Activated CD8-positive, alpha-beta memory T cell treated with anti-CD3 and anti-CD28 coated beads, Interleukin-2, amount 50 U/mL, for 1 hour (primary cell): Measurements from ENCODE around the gene CBFA2T3.

ENCODE experiments used
- DNase-seq: peaks from one replicate; pipeline ENCODE4 v3.0.0-alpha.2; 2020; ENCODE audit errors: extremely low read depth

CBFA2T3 gene

DNA sequence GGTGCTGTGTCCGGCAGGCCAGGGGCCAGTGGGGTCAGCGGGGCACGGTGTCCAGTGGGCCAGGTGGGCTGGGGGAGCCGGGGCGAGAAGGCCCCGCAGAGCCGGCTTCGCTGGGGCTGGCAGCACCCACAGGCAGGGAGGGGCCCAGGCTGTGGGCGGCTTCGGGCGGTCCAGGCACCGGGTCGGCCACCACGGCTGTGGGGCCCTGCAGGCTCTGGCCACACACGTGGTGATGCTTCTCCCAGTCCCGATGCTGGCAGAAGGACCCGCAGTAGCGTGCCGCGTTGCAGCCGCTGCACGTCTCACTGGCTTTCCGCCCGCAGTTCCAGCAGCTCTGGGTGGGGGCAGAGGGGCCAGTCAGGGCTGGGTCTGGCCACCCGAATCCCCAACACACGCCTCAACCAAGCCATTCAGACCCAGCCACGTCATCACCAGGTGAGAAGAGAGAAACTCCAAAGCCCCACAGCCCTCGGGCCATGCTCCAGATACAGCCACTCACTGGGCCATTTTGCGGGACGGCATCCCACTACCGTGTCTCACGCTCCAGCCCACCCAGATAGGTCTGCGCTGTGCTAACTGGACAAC is 100.0 kb downstream of the CBFA2T3 start:
- DNase-seq, result no peak

GRCh38 chr16:88875703-88876234 is 101.2 kb downstream of the CBFA2T3 start:
- no peak for DNase-seq

DNA sequence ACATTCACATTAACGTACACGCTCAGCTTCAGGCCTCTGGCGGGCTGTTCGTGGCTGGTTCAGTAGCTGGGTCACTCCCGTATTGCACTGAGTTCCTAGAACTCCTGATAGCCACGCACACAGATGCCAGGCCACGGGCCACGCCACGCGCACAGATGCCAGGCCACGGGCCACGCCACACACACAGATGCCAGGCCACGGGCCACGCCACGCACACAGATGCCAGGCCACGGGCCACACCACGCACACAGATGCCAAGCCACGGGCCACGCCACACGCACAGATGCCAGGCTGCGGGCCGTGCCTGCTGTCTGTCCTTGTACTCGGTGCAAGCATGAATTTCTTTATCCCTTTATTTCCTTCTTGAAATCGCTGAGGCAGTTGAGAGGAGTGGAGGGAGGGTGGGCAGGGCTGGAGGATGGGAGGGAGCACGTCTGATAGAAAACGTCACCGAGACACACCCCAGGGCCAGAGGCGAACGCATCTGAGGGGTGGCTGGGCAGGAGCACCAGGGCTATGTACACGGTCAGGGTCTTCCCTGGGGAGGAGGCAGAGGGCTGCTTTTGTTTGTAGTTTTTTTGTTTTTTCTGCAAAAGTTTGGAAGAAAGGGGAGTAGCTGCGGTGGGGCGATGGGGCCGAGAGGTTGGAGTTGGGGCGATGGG is 101.9 kb downstream of the CBFA2T3 start:
- DNase-seq, result no peak

GRCh38 chr16:88872650-88873331 is 104.2 kb downstream of the CBFA2T3 start:
- no peak for DNase-seq

DNA sequence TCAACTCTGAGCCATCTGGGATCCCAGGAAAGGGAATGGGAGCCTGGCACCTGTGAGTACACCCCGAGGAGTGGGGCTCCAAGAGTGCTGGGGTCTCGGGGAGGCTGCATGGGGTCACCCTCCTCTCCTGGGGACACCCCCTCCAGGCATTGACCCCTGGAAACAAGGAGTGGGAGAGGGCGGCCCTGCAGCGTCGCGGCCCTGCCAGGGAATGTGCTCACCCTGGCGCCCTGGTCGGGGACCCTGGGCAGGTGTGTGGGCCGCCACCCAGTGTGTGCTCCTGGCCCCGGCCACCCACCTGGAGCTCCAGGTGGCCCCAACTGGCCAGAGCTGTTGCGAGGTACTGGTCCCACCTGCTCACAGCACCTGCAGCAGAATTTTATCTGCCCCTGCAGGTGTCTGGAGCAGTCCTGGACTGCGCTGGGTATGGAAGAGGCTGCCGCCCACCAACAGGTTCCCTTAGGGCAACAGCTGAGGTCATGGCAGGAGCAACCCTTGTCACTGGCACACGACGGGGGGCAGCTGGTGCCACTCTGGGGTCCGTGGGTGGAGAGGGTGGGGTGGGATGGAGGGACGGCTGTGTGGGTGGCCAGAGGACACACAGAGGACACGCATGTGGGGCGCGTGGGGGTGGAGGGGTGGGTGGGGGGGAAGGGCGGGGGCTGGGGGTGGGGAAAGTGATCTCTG is 105.1 kb downstream of the CBFA2T3 start:
- DNase-seq, result no peak

- DNase-seq, result no peak
Measured at GRCh38 chr16:88871349-88871702, 105.7 kb downstream of the CBFA2T3 start.

DNA sequence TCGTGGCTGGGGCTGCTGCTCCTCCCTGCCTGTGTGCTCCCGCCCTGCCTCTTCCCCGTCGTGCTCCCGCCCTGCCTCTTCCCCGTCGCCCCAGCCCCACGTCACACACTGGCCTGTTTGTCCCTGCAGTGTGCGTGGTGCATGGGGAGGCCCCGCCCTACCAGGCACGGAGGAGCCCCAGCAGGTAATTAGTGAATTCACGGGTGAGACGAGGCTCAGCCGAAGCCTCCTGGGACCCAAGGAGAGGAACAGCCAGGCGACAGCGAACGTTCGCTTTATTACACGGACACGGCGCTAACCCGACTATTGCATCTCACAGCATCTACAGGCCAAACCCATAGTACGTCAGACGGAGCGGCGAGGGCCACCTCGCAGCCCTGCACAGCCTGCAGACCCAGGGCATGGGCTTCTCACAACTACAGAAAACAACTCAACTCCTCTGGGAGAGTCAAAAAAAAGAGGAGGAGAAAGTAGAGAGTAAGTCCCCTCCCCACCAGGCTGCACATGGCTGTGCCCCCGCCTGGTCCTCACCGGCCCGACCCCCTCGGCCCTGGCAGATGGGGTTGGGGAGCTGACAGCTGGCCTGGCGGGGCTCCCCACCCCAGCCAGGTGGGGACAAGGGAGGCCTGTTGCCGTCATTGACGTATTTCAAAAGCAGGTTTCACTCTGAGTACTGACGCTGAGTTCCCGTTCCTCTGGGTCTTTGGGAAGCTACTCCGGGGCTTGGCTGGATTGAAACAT is 106.2 kb downstream of the CBFA2T3 start:
- DNase-seq, result no peak

- no peak for DNase-seq
Measured at GRCh38 chr16:88869673-88869980, 107.4 kb downstream of the CBFA2T3 start.

- DNase-seq, result no peak
Measured at GRCh38 chr16:88868974-88869672, 107.9 kb downstream of the CBFA2T3 start.

DNA sequence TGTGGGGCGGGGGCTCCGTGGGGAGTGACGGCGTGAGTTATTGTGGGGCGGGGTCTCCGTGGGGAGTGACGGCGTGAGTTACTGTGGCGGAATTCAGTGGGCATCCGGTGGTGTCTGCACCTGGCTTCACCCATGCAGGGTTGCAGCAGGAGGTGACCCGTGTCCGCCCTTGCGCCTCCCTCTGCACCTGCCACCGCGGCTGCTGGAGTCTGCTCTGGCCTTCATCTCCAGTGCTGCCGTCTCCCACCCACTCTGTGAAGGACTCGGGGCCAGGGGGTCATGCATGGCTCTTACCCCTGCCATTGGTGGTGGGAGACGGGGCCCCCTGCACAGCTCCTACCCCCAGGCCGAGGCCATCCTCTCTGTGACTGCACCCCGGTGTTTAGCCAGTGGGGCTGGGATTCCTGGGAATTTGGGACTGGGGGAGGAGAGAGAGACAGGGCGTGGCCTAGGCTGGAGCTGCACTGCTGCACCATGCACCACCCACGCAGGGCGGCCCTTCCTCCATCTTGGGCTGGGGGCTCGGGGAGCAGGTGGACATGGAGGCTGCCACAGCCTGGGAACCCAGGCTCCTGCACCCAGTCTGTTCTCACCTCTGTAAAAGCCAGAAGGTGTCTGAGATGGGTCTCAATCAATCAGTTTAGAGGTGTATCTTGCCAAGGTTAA is 109.3 kb downstream of the CBFA2T3 start:
- no peak for DNase-seq

DNA sequence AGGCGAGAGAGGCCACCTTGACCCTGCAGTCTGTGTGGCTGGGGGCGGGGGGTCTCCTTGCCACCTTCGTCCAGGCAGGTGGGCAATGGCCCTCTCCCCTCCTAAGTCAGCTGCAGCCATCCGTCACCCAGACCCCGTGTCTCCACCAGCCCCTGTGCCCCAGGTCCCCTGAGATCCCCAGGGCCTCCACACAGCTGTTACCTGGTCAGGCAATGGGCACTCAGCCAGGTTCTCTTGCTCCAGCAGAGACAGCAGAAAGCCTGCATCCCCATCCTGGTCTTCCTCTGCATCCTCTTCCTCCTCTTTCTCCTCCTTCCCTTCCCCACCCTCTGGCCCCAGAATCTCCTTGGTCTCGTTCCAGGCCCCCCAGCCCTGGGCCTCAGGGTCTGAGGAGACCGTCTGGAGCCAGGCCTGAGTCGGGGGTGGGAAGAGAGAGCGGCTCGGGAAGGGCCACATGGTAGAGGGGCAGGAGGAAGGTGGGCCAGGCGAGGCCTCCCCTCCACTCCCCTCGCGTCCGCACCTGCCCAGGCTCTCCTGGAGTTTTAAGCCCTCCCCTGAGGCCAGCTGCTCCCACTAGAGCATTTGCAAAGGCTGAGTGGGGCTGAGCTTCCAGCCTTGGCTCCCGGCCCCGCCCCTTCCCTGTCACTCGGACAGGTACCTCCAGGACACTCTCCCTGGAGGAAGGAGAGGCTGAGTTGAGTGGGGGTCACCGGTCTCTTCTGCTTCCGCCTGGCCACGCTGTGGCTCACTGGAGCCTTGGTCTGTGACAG is 110.7 kb downstream of the CBFA2T3 start, which contains the start of gene PABPN1L:
TSS of gene PABPN1L (minus strand) at position 510 of the 770 bp plus-strand sequence. CDS start at position 456, 54 bp downstream.
- DNase-seq, result no peak

GRCh38 chr16:88865742-88866141 is 111.3 kb downstream of the CBFA2T3 start:
- DNase-seq, result no peak

DNA sequence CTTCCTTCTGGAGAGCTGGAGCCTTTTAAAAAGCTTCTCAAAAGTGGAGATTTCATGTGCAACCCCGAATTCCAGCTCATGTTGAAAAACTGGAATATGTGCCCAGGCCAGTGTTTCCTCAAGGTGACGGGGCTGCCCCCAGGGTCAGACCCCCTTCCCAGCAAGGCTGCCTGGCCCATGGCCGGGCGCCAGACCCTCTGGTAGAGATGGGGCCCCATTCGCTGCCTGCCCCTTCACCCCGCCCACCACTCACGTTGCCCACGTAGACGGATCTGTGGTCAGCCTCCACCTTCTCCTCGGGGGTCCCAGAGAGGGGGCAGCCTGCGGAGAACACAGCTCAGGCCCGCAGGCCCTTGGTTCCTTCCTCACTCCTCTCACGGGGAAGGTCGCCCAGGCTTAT is 111.7 kb downstream of the CBFA2T3 start:
- no peak for DNase-seq

- DNase-seq, result no peak
Measured at GRCh38 chr16:88864521-88864920, 112.5 kb downstream of the CBFA2T3 start.

- no peak for DNase-seq
Measured at GRCh38 chr16:88864099-88864498, 112.9 kb downstream of the CBFA2T3 start.

GRCh38 chr16:88863426-88863825 is 113.6 kb downstream of the CBFA2T3 start:
- DNase-seq, result no peak

DNA sequence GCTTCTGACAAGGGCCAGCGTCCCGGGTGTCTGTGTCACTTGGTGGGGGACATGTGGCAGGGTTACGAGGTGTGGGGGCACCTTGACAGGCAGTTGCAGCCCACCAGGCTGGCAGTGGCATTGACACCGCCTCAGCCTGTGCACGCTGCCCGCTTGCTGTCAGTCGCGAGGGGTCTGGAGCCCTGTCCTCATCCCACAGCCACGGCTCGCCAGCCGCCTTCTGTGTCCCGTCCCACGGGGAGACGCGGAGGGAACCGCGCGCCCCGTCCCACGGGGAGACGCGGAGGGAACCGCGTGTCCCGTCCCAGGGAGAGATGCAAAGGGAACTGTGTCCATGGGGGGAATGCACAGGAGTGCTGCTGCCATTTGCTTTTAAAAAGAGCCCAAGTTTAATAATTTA is 114.0 kb downstream of the CBFA2T3 start:
- DNase-seq, result no peak

- DNase-seq, result no peak
Measured at GRCh38 chr16:88861359-88861758, 115.6 kb downstream of the CBFA2T3 start.

DNA sequence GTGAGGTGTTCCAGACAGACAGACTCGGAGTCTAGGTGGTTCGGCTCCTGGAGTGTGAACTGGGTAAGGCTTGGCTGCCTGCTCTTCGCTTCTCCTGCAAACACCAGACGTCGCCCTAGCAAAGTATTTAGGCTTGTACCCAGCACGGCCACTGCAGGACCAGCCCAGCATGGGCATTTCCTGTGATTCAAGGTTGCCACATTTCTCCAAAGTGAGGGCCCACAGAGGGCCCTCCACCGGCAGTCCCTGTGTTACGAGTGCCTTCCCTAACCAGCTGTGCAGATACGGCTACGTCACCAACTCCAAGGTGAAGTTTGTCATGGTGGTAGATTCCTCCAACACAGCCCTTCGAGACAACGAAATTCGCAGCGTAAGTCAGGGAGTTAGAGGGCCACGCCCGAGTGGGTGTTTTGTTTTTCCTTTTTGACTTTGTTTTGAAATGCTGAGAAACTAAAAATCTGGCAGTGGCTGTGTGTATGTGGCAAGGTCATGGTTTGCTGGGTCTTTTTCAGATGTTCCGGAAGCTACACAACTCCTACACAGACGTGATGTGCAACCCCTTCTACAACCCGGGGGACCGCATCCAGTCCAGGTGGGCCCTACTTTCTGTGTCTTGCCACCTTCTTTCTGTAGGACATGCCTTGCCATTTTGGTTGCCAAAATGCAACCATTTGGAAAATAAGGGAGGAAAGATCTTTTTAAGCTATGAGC is 117.5 kb downstream of the CBFA2T3 start:
- DNase-seq, result no peak
